HK-2 (cell line): Measurements from ENCODE around the gene RPL29.

Experiments
- DNase-seq: peaks from one replicate; pipeline ENCODE4 v3.0.0-alpha.2; 2018; ENCODE audit not compliant: unreplicated experiment

RPL29 gene

GRCh38 chr3:51966016-51966415, 29.7 kb downstream of the RPL29 start:
- no peak for DNase-seq

DNA sequence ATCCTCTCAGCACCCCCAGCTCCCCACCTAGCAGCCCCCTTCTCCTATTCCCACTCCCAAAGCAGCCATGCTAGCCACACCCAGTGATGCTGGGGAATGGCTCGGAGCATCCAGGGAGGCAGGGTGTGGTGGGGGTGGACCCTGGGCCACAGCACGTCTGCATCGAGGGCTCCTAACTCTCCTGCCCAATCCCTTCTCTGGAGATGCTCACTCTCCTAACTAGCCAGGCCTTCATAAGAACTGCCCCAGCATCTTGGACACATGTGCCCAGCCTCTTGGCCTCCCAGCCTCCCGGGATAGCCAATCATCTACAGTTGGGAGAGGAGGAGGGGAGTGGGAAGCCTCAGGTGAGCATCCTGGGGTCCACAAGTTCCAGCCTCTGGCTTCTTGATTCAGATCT, 31.2 kb downstream of the RPL29 start:
- no peak for DNase-seq

DNA sequence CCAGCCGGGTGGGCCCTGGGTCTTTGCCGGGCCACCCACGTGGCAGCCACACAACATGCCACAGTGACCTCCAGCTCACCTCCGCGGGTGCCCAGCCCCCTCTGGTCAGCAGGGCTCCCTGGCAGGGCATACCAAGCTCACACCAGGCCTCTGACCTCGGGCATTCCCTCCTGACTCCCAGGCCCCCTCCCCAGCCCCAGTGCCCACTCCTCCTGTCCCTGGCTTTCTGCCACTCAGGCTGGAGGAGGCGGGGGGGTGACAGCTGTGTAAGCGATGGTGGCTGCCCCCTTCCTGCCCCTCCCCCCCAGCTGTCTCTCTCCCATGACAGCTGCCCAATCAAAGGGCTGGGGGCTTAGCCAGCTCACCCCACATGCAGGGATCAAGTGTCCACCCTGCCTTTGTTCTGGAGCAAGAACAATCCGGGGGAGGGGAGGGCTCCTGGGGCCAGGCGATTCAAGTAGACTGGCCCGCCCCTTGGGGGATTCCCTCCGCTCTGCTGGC, 31.7 kb downstream of the RPL29 start:
- DNase-seq = no peak

DNA sequence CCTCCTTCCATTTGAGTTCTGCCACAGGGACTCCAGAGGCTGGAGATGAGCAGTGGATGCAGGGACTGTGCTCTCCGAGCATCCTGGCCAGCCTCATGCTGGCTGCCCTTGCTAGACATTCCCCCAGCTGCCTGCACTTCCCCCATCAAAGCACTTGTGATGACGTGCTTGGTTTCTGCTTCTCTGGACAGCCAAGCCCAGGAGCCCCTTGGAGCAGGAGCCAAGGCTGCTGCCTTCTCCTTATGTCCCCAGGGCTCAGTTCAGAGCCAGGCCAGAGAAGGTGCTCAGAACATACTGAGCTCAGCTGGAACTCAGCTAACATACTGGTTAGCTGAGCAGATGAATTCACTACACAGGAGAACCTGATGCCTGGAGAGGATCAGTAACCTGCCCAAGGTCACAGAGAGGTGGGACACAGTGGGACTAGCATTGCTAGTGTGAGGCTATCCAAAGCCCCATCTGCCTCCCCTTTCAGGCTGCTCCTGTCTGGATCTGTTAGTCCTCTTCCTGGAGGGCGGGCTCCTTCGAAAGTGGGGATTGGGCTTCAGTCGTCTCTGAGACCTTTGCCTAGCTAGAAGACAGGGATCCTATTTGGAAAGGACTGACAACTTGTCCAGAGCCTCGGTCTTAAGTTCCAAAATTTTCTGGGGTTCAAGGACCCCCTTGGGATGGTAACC, 32.7 kb downstream of the RPL29 start:
- no peak for DNase-seq

DNA sequence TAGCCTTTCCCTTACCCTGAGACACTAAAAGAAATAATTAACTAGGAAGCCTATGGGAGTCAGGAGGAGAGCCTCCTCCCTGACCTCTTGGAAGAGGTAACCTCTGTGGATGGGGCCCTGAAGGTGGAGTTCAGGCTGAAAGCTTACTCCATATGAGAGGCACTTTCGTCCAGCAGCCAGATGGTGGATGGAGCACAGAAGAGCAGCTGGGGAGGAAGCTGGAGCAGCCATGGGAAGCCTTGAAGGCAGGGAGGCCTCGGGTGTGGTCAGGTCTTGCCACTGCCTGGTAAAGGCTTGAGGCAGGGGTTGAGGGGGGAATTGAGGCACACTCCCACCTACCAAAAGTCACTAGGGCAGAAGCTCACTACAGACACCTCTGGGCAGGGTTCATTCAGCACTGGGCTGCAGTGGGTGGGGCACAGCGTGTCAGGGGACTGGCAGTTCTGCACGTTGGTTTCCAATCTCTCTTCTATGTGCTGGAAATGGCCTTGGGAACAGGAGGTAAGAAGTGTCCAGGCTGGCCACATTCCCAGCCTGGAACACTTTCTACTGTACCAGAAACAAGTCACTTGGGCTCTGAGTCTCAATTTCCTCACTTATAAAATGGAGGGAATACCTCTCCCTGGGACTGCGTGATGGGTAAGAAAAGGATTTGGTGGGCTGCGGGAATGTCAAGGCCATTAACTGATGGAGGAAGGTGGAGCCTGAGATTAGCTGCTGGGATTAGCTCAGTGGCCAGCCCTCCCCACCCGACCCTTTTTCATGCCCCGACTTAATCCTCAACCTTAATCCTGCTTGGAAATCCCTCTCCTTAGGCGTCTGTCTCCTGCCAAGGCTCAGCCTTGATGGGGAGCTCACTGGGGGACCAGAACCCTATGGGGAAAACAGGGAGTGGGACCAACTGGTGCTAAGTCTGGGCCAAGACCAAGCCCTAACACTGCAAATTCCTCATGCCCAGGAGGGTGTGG, 33.8 kb downstream of the RPL29 start:
- DNase-seq = no peak

GRCh38 chr3:51961011-51961410, 34.7 kb downstream of the RPL29 start:
- no peak for DNase-seq

DNA sequence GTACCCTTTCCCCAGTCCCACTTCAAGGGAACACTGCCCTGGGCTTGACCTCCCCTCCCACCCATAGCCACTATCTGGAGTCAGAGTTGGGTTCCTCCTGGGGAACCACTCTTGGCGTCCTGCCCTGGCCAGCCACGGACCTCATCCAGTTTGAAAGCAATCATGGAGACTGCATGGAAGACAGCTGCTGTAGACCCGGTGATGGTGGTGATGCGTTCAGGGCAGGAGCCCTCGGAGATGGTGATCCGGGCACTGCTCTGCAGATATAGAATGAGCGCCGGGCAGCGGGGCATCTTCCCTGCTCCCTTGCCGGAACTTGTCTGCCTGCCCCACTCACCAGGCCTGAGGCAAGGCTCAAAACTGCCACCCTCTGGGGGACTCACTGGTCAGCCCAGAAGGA, 35.3 kb downstream of the RPL29 start:
- DNase-seq = no peak

DNA sequence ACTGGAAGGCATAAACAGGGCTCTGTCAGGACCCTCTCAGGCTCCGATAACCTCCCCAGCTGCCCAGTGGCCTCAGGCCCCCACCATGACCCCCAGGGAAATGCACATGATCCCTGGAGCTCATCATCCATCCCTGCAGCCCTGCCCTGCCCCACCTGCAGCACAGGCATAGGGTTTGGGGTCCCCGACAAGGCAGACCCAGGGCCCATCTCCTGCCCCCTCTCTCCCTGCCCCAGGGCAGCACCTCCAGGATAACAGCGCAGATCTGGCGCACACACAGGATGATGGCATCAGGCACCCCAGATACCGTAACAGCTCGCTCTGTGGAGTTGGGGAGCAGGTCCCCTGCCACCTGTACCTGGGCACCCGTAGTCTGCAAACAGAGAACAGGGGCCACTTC, 36.0 kb downstream of the RPL29 start:
- no peak for DNase-seq

DNA sequence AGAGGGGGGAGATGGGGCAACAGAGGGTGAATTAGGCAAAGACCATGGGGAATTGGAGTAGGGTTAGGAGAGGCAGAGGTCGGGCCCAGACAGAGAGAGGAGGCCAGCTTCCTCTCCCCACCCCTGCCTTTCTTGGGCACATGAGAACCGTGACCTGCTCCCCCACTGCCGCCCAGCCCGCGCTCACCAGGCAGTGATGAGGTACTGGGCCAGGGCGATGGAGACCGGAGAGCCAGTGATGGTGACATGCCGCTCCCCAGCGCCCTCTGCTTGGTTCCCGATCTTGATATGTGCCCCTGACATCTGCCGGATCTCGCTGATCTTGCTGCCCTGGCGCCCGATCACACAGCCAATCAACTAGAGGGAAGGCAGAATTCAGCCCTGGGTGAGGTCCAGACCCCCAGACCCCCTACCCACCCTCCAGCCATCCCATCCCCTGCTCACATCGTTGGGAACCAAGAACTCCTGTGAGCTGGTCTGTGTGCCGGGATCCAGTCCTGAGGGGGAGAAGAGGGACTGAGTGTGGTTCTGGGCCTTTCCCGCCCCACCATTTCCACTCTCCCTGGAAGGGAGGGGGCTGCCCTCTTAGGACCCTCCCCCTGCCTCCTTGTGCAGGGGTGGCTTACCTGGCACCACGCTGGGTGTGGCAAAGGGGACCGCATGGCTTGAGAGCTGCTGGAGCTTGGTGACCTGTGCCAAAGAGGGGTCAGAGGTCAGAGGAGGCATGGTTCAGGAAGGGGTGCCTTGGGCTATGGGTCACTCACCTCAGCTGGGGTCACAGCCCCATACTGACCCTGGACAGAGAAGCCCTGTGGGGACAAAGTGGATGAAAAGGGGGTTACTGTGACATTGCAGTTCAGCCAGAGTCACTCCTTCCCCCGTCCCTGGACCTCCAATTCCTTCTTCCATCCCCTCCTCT, 36.8 kb downstream of the RPL29 start:
- DNase-seq = no peak

DNA sequence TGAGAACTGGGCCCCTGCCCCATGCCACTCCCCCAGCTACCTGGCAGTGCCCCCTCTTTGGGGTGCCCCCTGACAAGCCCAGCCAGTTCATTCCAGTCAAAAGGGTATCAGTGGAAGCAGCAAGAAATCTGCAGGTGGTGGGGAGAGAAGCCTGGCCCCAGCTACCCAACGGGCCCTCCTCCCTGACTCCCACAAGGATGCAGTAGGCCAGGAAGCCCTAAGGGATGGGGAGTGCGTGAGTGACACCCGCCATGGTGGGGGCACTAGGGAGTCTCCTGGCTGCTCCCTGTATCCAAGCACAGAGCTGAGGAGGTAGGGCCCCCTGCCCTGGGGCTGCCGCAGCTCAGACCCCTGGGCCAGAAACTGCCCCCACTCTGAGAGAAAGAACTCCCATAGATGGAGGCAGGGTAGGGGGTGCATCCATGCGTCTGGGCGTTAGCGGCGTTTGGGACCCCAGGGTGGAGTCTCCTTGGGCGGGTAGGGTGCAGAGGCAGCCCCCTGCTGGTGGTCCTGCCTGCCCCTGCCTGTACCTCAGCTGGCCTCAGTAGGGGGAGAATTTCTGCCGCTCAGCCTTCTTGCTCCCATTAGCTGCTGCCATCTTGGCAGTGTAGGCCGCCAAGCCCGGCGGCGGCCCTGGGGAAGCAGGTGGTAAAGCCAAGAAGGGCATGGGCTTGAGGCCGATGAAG, 38.0 kb downstream of the RPL29 start:
- DNase-seq = no peak

GRCh38 chr3:51955893-51956770, 39.6 kb downstream of the RPL29 start:
- no peak for DNase-seq

DNA sequence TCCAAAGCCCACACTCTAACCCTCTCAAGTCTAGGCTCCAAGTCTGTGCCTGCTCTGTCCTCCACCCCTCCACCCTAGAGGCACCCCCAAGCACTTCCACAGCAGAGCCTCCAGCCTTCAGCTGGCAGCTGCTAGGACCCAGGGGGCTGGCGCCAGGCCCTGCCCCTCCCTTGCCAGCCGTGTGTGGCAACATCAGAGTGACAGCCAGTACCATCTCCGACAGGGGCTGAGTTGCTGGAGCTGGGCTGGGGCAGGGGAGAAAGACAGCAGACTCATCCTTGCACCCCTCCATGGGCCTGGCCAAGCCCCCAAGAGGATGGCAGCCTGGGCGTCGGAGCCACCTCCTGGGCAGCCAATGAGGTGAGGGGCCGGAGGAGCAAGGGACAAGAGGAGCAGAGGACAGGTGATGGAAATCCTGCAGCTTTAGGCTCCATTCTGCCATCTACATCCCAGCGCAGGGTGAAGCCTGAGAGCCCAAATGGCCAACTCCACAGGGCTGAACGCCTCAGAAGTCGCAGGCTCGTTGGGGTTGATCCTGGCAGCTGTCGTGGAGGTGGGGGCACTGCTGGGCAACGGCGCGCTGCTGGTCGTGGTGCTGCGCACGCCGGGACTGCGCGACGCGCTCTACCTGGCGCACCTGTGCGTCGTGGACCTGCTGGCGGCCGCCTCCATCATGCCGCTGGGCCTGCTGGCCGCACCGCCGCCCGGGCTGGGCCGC, 40.4 kb downstream of the RPL29 start, which contains the start of gene GPR62:
GPR62 (plus strand) TSS at position 207 of the 718 bp plus-strand sequence; CDS start at position 479, 272 bp downstream.
- no peak for DNase-seq

DNA sequence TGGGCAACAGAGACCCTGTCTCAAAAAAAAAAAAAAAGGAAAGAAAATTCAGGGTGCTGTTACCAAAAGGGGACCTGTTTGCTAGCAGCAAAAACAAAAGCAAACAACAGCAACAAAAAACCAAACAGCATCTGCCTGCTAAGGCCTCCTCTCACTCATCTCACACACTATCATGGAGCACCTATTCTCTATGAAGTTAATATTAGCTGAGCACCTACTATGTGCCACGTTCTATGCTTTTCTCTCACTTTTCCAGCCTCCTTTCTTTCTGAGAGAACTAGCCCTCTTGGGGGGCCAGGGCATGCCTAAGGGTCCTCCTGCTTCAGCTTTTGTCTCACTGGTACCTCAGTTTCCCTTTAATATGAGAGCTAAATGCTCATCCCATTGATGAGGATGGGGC, 41.0 kb downstream of the RPL29 start:
- DNase-seq = no peak

DNA sequence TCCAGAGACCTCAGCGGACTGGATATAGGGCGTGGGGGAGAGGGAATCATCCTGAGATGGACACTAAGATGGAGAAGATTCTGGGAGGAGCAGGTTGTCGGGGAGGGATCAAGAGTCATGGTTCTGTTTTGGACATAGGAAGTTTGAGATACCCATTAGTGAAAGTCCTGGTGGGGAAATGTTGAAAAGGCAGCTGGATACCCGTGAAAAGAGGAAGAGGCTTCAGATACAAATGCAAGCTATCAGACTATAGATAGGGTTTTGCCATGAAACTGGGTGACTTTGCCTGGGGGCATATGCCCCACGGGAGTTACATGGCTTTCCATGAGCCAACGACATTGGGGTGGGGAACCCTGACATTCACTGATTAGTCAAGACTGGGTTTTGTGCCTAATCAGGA, 41.6 kb downstream of the RPL29 start:
- no peak for DNase-seq

- DNase-seq = no peak
Observed at GRCh38 chr3:51953445-51953844, 42.2 kb downstream of the RPL29 start.

- no peak for DNase-seq
Observed at GRCh38 chr3:51950899-51951298, 44.8 kb downstream of the RPL29 start.

DNA sequence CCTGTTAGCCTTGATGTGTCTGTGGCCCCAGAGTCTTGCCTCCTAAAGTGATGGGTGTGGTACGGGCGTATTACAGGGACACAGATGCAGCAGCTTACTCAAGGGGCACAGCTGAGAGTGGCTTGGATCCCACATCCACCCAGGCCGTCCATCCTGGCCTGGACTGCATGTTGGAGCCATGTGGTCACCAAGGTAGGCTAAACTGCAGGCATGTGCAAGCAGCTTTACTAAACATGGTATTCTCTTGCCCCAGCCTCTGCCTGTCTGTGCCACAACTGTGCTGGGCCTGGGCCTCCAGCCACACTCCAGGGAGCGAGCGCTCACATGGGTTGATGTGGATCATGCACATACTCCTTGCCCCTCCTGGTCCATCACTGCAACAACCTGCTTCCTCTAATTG, 46.6 kb downstream of the RPL29 start:
- DNase-seq = no peak

GRCh38 chr3:51948016-51948580, 47.6 kb downstream of the RPL29 start:
- DNase-seq = no peak
